Keratinocyte (primary cell): Measurements from ENCODE around the gene CACNG3. TPM values are rescaled to one million over a fixed set of nuclear protein-coding genes. Genes with fewer than 3 reads are reported as not detected.

Experiments used
- DNase-seq: peaks from one replicate; pipeline ENCODE4 v3.0.0-alpha.2; 2011; ENCODE audit warnings: low read depth, missing footprints, low spot score
- FAIRE-seq: peaks from 2 replicates; lab custom pipeline; 2011; peaks lifted over from hg19 to GRCh38; lab: Jason Lieb, UNC
- H2AFZ ChIP-seq: 2 replicates; pipeline ENCODE4 v1.6.0; 2012; ENCODE audit warnings: low read length, control low read depth, inconsistent platforms; ENCODE audit not compliant: control insufficient read depth
- H3K27ac ChIP-seq: 2 replicates; pipeline ENCODE4 v1.5.1; 2011; ENCODE audit warnings: low read length; ENCODE audit not compliant: control insufficient read depth, insufficient read depth
- H3K27me3 ChIP-seq: 3 replicates; pipeline ENCODE4 v1.6.0; 2011; ENCODE audit warnings: low read length; ENCODE audit not compliant: control insufficient read depth, insufficient read depth; ENCODE audit errors: extremely low read depth
- H3K36me3 ChIP-seq, 2 experiments: 2 replicates in 1 of 2; 3 replicates in 1 of 2; pipeline ENCODE4 v1.5.1; 2011; ENCODE audit warnings: low read length in 2 of 2, mild to moderate bottlenecking in 1 of 2; ENCODE audit not compliant: control insufficient read depth in 2 of 2, insufficient read depth in 2 of 2; ENCODE audit errors: extremely low read depth in 1 of 2
- H3K4me1 ChIP-seq: 3 replicates; pipeline ENCODE4 v1.5.1; 2011; ENCODE audit warnings: low read length; ENCODE audit not compliant: control insufficient read depth, insufficient read depth; ENCODE audit errors: extremely low read depth
- H3K4me2 ChIP-seq: 3 replicates; pipeline ENCODE4 v1.6.0; 2011; ENCODE audit warnings: low read depth, low read length; ENCODE audit not compliant: control insufficient read depth, insufficient read depth; ENCODE audit errors: extremely low read depth
- H3K4me3 ChIP-seq, 3 experiments: fragments of 200-600 bp in 1 of 3; sonication (generic) in 1 of 3; 2 replicates in 2 of 3; 3 replicates in 1 of 3; pipeline ENCODE4 v1.5.1; 2011 to 2016; ENCODE audit warnings: low read length in 3 of 3, mild to moderate bottlenecking in 3 of 3, control low read depth in 2 of 3, inconsistent platforms in 1 of 3, low read depth in 1 of 3, mixed read lengths in 1 of 3, mixed run types in 1 of 3, moderate library complexity in 1 of 3; ENCODE audit not compliant: control insufficient read depth in 2 of 3, insufficient read depth in 2 of 3; ENCODE audit errors: extremely low read depth in 1 of 3
- H3K79me2 ChIP-seq: 2 replicates; pipeline ENCODE4 v1.6.0; 2012; ENCODE audit warnings: low read length; ENCODE audit not compliant: control insufficient read depth, insufficient read depth
- H3K9ac ChIP-seq: 3 replicates; pipeline ENCODE4 v1.6.0; 2011; ENCODE audit warnings: low read length; ENCODE audit not compliant: control insufficient read depth, insufficient read depth; ENCODE audit errors: extremely low read depth
- H3K9me1 ChIP-seq: 3 replicates; pipeline ENCODE4 v1.6.0; 2011; ENCODE audit warnings: low read length; ENCODE audit not compliant: control insufficient read depth, insufficient read depth; ENCODE audit errors: extremely low read depth
- H3K9me3 ChIP-seq: 2 replicates; pipeline ENCODE4 v1.5.1; 2012; ENCODE audit warnings: low read depth, low read length; ENCODE audit not compliant: control insufficient read depth
- H4K20me1 ChIP-seq: 3 replicates; pipeline ENCODE4 v1.6.0; 2011; ENCODE audit warnings: low read length; ENCODE audit not compliant: control insufficient read depth, insufficient read depth; ENCODE audit errors: extremely low read depth
- EZH2 ChIP-seq: IDR thresholded peaks from one replicate; pipeline ENCODE4 v1.6.1; 2012; ENCODE audit warnings: inconsistent platforms, mild to moderate bottlenecking, low read length, moderate library complexity
- dilution Hi-C: fragments of 300-500 bp; cut with MboI; formaldehyde crosslinking; loops from one replicate; pipeline ENCODE4 v1.7.0; 2020; ENCODE audit warnings: low sequenced_read_pairs; ENCODE audit not compliant: extremely low pct_ligation_motif_present
- polyA plus RNA-seq, 5 experiments: library from polyadenylated mRNA; depleted of rRNA in 3 of 5; stranded (reverse) in 3 of 5; stranded (forward) in 1 of 5; unstranded in 1 of 5; fragments of >200 nt; gene quantifications; 1 replicate in 1 of 5; 2 replicates in 3 of 5; 3 replicates in 1 of 5; pipeline versions ENCODE4 v1.2.1 to v1.2.3, GENCODE V29; 2011 to 2012; ENCODE audit warnings: missing spikeins in 2 of 5, low read depth in 1 of 5, low replicate concordance in 1 of 5
- TF ChIP-seq, protein P1 (sequence below), 3 experiments: IDR thresholded peaks in 1 of 3; conservative IDR thresholded peaks in 1 of 3; optimal IDR thresholded peaks in 1 of 3; 2 replicates in 2 of 3; 3 replicates in 1 of 3; pipeline versions ENCODE3 to v1.5.1; 2011; ENCODE audit warnings: low read length in 3 of 3, mild to moderate bottlenecking in 3 of 3, moderate library complexity in 2 of 3, control low read depth in 1 of 3, inconsistent platforms in 1 of 3; ENCODE audit not compliant: insufficient read depth in 2 of 3; ENCODE audit errors: extremely low read depth in 1 of 3

Gene CACNG3
- polyA plus RNA-seq, 1 donor (not counting 4 experiments of a cell fraction or from before 2014, with no cell fraction given): not detected

DNA sequence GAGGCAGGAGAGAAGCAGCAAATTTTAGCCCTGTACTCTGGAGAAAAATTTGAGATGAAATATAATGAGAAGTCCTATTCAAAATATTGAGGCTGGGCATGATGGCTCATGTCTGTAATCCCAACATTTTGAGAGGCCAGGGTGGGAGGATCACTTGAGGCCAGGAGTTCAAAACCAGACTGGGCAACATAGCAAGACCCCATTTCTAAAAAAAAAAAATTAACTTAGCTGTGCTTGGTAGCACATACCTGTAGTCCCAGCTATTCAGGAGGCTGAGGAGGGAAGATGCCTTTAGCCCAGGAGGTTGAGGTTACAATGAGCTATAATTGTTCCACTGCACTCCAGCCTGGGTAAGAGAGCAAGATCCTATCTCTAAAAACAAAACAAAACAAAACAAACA is 103.4 kb downstream of the CACNG3 start:
- TF ChIP-seq EZH2: no peak
- TF ChIP-seq, protein P1, sequence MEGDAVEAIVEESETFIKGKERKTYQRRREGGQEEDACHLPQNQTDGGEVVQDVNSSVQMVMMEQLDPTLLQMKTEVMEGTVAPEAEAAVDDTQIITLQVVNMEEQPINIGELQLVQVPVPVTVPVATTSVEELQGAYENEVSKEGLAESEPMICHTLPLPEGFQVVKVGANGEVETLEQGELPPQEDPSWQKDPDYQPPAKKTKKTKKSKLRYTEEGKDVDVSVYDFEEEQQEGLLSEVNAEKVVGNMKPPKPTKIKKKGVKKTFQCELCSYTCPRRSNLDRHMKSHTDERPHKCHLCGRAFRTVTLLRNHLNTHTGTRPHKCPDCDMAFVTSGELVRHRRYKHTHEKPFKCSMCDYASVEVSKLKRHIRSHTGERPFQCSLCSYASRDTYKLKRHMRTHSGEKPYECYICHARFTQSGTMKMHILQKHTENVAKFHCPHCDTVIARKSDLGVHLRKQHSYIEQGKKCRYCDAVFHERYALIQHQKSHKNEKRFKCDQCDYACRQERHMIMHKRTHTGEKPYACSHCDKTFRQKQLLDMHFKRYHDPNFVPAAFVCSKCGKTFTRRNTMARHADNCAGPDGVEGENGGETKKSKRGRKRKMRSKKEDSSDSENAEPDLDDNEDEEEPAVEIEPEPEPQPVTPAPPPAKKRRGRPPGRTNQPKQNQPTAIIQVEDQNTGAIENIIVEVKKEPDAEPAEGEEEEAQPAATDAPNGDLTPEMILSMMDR (optimal IDR thresholded peaks at IDR 0.05 in 1 of 3, IDR thresholded peaks at IDR 0.05 in 1 of 3, conservative IDR thresholded peaks at IDR 0.05 in 1 of 3; ENCODE audit: extremely low read depth in 1 of 3, insufficient read depth in 2 of 3, low read length in 3 of 3): no peak
- H3K4me1 ChIP-seq: no peaks in the 10 kb centered on the region
- FAIRE-seq (no peak), DNase-seq (no peak)
- H3K27me3 ChIP-seq: no peaks in the 10 kb centered on the region
- H2AFZ ChIP-seq: no peak overlapping the region
- dilution Hi-C loops: no loop called here
- H3K27ac ChIP-seq: no peak overlapping the region
- H4K20me1 ChIP-seq: no peaks in the 10 kb centered on the region
- H3K4me3 ChIP-seq: no peak overlapping the region
- H3K79me2 ChIP-seq: no peaks in the 10 kb centered on the region
- no peak overlapping the region for H3K4me2 ChIP-seq
- H3K9me3 ChIP-seq: no peaks in the 10 kb centered on the region
- H3K9ac ChIP-seq: no peak overlapping the region
- no peaks in the 10 kb centered on the region for H3K36me3 ChIP-seq
- no peaks in the 10 kb centered on the region for H3K9me1 ChIP-seq

DNA sequence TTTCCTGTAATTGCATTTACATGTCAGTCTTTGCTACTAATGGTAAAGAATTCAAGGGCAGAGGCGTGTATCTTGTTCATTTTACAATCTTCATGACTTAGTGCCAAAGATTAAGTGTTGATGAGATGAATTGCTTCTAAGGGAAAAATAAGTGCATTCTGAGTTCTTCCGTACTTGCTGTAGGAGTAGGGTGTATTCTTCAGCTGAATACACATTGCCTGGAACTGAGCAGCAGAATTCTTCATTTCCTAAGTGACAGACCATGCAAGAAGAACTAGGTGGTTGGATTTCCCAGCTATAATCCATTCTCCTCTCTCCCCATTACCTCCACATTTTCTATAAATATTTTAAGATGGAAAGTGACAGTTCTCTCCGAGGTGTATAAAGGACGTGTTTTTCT is 104.8 kb downstream of the CACNG3 start:
- FAIRE-seq (no peak), DNase-seq (no peak)
- no peak overlapping the region for H2AFZ ChIP-seq
- dilution Hi-C loops: no loop called here
- H3K27ac ChIP-seq: no peak overlapping the region
- no peaks in the 10 kb centered on the region for H3K79me2 ChIP-seq
- no peaks in the 10 kb centered on the region for H3K9me3 ChIP-seq
- H3K4me1 ChIP-seq: no peaks in the 10 kb centered on the region
- no peak overlapping the region for H3K9ac ChIP-seq
- no peak overlapping the region for H3K4me2 ChIP-seq
- no peaks in the 10 kb centered on the region for H3K36me3 ChIP-seq
- H3K27me3 ChIP-seq: no peaks in the 10 kb centered on the region
- H3K4me3 ChIP-seq: no peak overlapping the region
- no peaks in the 10 kb centered on the region for H4K20me1 ChIP-seq
- no peaks in the 10 kb centered on the region for H3K9me1 ChIP-seq
- TF ChIP-seq, protein P1 (optimal IDR thresholded peaks at IDR 0.05 in 1 of 3, IDR thresholded peaks at IDR 0.05 in 1 of 3, conservative IDR thresholded peaks at IDR 0.05 in 1 of 3; ENCODE audit: extremely low read depth in 1 of 3, insufficient read depth in 2 of 3, low read length in 3 of 3): no peak
- TF ChIP-seq EZH2: no peak
